H9 (cell line): Measurements from ENCODE around the gene GPR15LG. TPM values are rescaled to one million over a fixed set of nuclear protein-coding genes. Genes with fewer than 3 reads are reported as not detected.

Experiments
- DNase-seq: peaks from one replicate; pipeline ENCODE4 v3.0.0-alpha.2; 2017
- H2AFZ ChIP-seq: one replicate; pipeline ENCODE4 v1.6.1; 2013; ENCODE audit warnings: mild to moderate bottlenecking, low read length, control low read depth, moderate library complexity
- H2AK5ac ChIP-seq: 2 replicates; pipeline ENCODE4 v1.6.1; 2013; ENCODE audit warnings: low read length, control low read depth, mixed read lengths; ENCODE audit not compliant: insufficient read length
- H2BK120ac ChIP-seq: one replicate; pipeline ENCODE4 v1.6.1; 2013; ENCODE audit warnings: low read depth, mild to moderate bottlenecking, low read length, control low read depth, inconsistent platforms; ENCODE audit not compliant: poor library complexity, severe bottlenecking
- H2BK12ac ChIP-seq: 2 replicates; pipeline ENCODE4 v1.6.1; 2013; ENCODE audit warnings: low read length, control low read depth, mixed read lengths, low read depth; ENCODE audit not compliant: insufficient read length
- H2BK15ac ChIP-seq: 2 replicates; pipeline ENCODE4 v1.6.1; 2013; ENCODE audit warnings: low read depth, low read length, control low read depth
- H2BK20ac ChIP-seq: one replicate; pipeline ENCODE4 v1.6.1; 2013; ENCODE audit warnings: low read depth, mild to moderate bottlenecking, low read length, control low read depth, inconsistent platforms; ENCODE audit not compliant: poor library complexity, severe bottlenecking
- H2BK5ac ChIP-seq: 2 replicates; pipeline ENCODE4 v1.6.1; 2013; ENCODE audit warnings: low read length, control low read depth, mixed read lengths; ENCODE audit not compliant: insufficient read length
- H3K14ac ChIP-seq: 2 replicates; pipeline ENCODE4 v1.6.1; 2013; ENCODE audit warnings: low read length, control low read depth; ENCODE audit not compliant: insufficient read depth
- H3K18ac ChIP-seq: 2 replicates; pipeline ENCODE4 v1.6.1; 2013; ENCODE audit warnings: low read depth, mild to moderate bottlenecking, mixed read lengths, low read length, control low read depth; ENCODE audit not compliant: insufficient read length
- H3K23ac ChIP-seq: 2 replicates; pipeline ENCODE4 v1.6.1; 2013; ENCODE audit warnings: low read length, control low read depth, mixed read lengths, low read depth; ENCODE audit not compliant: insufficient read length
- H3K23me2 ChIP-seq: 2 replicates; pipeline ENCODE4 v1.6.1; 2013; ENCODE audit warnings: low read depth, mild to moderate bottlenecking, mixed read lengths, low read length, control low read depth; ENCODE audit not compliant: insufficient read length, poor library complexity, severe bottlenecking
- H3K27ac ChIP-seq: 2 replicates; pipeline ENCODE4 v1.5.1; 2013; ENCODE audit warnings: low read length, control low read depth, mixed read lengths, low read depth; ENCODE audit not compliant: insufficient read length
- H3K27me3 ChIP-seq: 2 replicates; pipeline ENCODE4 v1.6.1; 2013; ENCODE audit warnings: low read length, control low read depth, inconsistent platforms; ENCODE audit not compliant: insufficient read depth
- H3K4ac ChIP-seq: 2 replicates; pipeline ENCODE4 v1.6.1; 2013; ENCODE audit warnings: low read depth, mild to moderate bottlenecking, control low read depth, inconsistent platforms, low read length, moderate library complexity
- H3K4me1 ChIP-seq: 2 replicates; pipeline ENCODE4 v1.6.1; 2013; ENCODE audit warnings: low read length, control low read depth, inconsistent platforms; ENCODE audit not compliant: insufficient read depth
- H3K4me2 ChIP-seq: 2 replicates; pipeline ENCODE4 v1.6.1; 2013; ENCODE audit warnings: low read length, control low read depth, mixed read lengths; ENCODE audit not compliant: insufficient read length, insufficient read depth
- H3K56ac ChIP-seq: 2 replicates; pipeline ENCODE4 v1.6.1; 2013; ENCODE audit warnings: low read depth, mild to moderate bottlenecking, mixed read lengths, low read length, control low read depth; ENCODE audit not compliant: insufficient read length
- H3K79me1 ChIP-seq: 2 replicates; pipeline ENCODE4 v1.6.1; 2013; ENCODE audit warnings: low read depth, mild to moderate bottlenecking, moderate library complexity, low read length, control low read depth, inconsistent platforms; ENCODE audit not compliant: insufficient read depth, poor library complexity, severe bottlenecking
- H3K79me2 ChIP-seq: 2 replicates; pipeline ENCODE4 v1.6.1; 2013; ENCODE audit warnings: low read length, control low read depth, inconsistent platforms; ENCODE audit not compliant: insufficient read depth
- H3K9ac ChIP-seq: 2 replicates; pipeline ENCODE4 v1.6.1; 2013; ENCODE audit warnings: low read length, control low read depth, mixed read lengths; ENCODE audit not compliant: insufficient read length; ENCODE audit errors: extremely low read depth
- H3K9me3 ChIP-seq: one replicate; pipeline ENCODE4 v1.6.1; 2013; ENCODE audit warnings: low read depth, low read length, inconsistent platforms; ENCODE audit not compliant: control insufficient read depth
- H3T11ph ChIP-seq: one replicate; pipeline ENCODE4 v1.6.1; 2013; ENCODE audit warnings: mild to moderate bottlenecking, low read length, control low read depth, inconsistent platforms
- H4K20me1 ChIP-seq: one replicate; pipeline ENCODE4 v1.6.1; 2013; ENCODE audit not compliant: control insufficient read depth, insufficient read length, insufficient read depth
- H4K5ac ChIP-seq: 2 replicates; pipeline ENCODE4 v1.6.1; 2013; ENCODE audit warnings: low read depth, mild to moderate bottlenecking, mixed read lengths, low read length, control low read depth; ENCODE audit not compliant: insufficient read length
- H4K8ac ChIP-seq: replicated peaks from 2 replicates; pipeline ENCODE4 v1.6.1; 2013; ENCODE audit warnings: low read length, control low read depth, mixed read lengths, low read depth; ENCODE audit not compliant: insufficient read length
- H4K91ac ChIP-seq: 2 replicates; pipeline ENCODE4 v1.6.1; 2013; ENCODE audit warnings: low read depth, mild to moderate bottlenecking, moderate library complexity, mixed read lengths, low read length, control low read depth; ENCODE audit not compliant: insufficient read length
- H3K27ac Mint-ChIP-seq, 3 experiments: 2 replicates in 2 of 3; 3 replicates in 1 of 3; pipeline ENCODE4 v1.8.0; 2020 to 2021; ENCODE audit warnings: mixed read lengths in 3 of 3, mild to moderate bottlenecking in 1 of 3, moderate library complexity in 1 of 3
- H3K27me3 Mint-ChIP-seq: 2 replicates; pipeline ENCODE4 v1.8.0; 2021; ENCODE audit warnings: low read depth, mild to moderate bottlenecking, moderate library complexity, mixed read lengths
- H3K36me3 Mint-ChIP-seq, 3 experiments: 2 replicates in 2 of 3; 3 replicates in 1 of 3; pipeline ENCODE4 v1.8.0; 2020 to 2021; ENCODE audit warnings: low read depth in 3 of 3, mixed read lengths in 3 of 3; ENCODE audit not compliant: insufficient read depth in 1 of 3
- H3K4me1 Mint-ChIP-seq, 2 experiments: 2 replicates each; pipeline ENCODE4 v1.8.0; 2020; ENCODE audit warnings: mixed read lengths in 2 of 2
- H3K4me3 Mint-ChIP-seq, 2 experiments: 2 replicates in 1 of 2; 3 replicates in 1 of 2; pipeline ENCODE4 v1.8.0; 2020 to 2021; ENCODE audit warnings: mild to moderate bottlenecking in 2 of 2, mixed read lengths in 2 of 2, moderate library complexity in 1 of 2
- H3K9me3 Mint-ChIP-seq, 2 experiments: 2 replicates in 1 of 2; 3 replicates in 1 of 2; pipeline ENCODE4 v1.8.0; 2020; ENCODE audit warnings: mild to moderate bottlenecking in 2 of 2, mixed read lengths in 2 of 2, moderate library complexity in 1 of 2
- WGBS: extraction: QIAGEN DNeasy Blood & Tissue Kit; methylation state at CpG from one replicate; pipeline ENCODE4 v1.1.7; 2013; ENCODE audit warnings: missing lambda C conversion rate, low lambda C conversion rate, mixed read lengths; ENCODE audit not compliant: insufficient read length; ENCODE audit errors: extremely low coverage; 5-methylcytosine and 5-hydroxymethylcytosine counted together
- total RNA-seq: library from RNA; stranded (reverse); gene quantifications from 2 replicates; pipeline ENCODE4 v1.2.1, GENCODE V29; 2021
- TF ChIP-seq, protein P1 (sequence below): fragments of 200-600 bp; sonication (generic); conservative IDR thresholded peaks from 3 replicates; pipeline ENCODE4 v1.8.0; 2021; ENCODE audit warnings: antibody characterized with exemption, mild to moderate bottlenecking

Gene GPR15LG
- total RNA-seq, 1 experiment from 2014 or later: not detected

DNA sequence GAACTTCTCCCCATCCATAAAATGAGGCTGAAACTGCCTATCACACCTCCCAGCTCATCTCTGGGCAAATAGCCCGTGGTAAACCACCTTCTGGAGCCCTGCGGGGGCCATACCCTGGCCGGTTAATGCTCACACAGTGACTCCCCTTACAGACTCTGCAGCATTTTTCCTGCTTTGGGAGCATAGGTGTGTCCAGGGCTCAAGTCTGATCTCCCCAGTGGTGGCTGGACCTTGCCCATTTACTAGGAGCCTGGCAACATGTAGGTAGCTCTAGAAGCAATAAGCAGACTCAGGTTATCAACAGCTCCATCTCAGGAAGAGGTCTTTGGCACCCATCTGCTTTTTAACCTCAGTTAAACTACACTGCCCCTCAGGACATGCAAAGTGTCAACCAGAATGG is 15.2 kb downstream of the GPR15LG start:
- Histone ChIP-seq H4K20me1 (no peaks in the 10 kb centered on the region), H3K27me3 (peaks cover 3% of the 10 kb centered on the region; the same call in 1 of the 2 replicates), H3K9me3 (no peaks in the 10 kb centered on the region), H3K23ac (no peak overlapping the region), H3K18ac (no peak overlapping the region), H2AK5ac (no peak overlapping the region), H3K23me2 (no peaks in the 10 kb centered on the region), H4K91ac (no peak overlapping the region), H2BK20ac (no peak overlapping the region), H3K4me1 (no peaks in the 10 kb centered on the region; the same call in 1 of the 2 replicates), H2BK15ac (no peak overlapping the region), H3K14ac (no peak overlapping the region), H3K4me2 (no peak overlapping the region), H3K27ac (no peak overlapping the region), H3K79me1 (no peaks in the 10 kb centered on the region), H2BK12ac (no peak overlapping the region), H3K56ac (no peak overlapping the region), H3K4ac (no peak overlapping the region), H3K9ac (no peak overlapping the region), H4K8ac (no peak overlapping the region), H3T11ph (no peak overlapping the region), H2BK5ac (no peak overlapping the region), H2AFZ (no peak overlapping the region), H4K5ac (no peak overlapping the region), H3K79me2 (no peaks in the 10 kb centered on the region), H2BK120ac (no peak overlapping the region)
- Mint-ChIP-seq H3K27me3 (peaks cover 33% of the 10 kb centered on the region), H3K9me3 (no peaks in the 10 kb centered on the region; a peak in 1 of 5 replicates), H3K4me1 (0 out of 4 replicates have a peak, but pooled peaks cover under 1% of the 10 kb centered on the region in 2 experiments), H3K4me3 (no peak overlapping the region), H3K27ac (no peak overlapping the region; a peak in 1 of 7 replicates), H3K36me3 (no peaks in the 10 kb centered on the region)
- WGBS: no CpG with 5 or more reads among the region's 3 CpGs
- DNase-seq: no peak
- TF ChIP-seq, protein P1, sequence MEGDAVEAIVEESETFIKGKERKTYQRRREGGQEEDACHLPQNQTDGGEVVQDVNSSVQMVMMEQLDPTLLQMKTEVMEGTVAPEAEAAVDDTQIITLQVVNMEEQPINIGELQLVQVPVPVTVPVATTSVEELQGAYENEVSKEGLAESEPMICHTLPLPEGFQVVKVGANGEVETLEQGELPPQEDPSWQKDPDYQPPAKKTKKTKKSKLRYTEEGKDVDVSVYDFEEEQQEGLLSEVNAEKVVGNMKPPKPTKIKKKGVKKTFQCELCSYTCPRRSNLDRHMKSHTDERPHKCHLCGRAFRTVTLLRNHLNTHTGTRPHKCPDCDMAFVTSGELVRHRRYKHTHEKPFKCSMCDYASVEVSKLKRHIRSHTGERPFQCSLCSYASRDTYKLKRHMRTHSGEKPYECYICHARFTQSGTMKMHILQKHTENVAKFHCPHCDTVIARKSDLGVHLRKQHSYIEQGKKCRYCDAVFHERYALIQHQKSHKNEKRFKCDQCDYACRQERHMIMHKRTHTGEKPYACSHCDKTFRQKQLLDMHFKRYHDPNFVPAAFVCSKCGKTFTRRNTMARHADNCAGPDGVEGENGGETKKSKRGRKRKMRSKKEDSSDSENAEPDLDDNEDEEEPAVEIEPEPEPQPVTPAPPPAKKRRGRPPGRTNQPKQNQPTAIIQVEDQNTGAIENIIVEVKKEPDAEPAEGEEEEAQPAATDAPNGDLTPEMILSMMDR: no peak
